Fibroblast of pulmonary artery (primary cell): ENCODE measurements around the gene TMC8.
A peak's percentile ranks its signal among the peaks of the same experiment; 100 is the strongest.
"Not testable (repeated sequence)": the region's sequence is repeated elsewhere in the genome, so short reads cannot be mapped to it uniquely, and the experiment has no call there.

Source experiments
- DNase-seq: peaks from one replicate; pipeline ENCODE4 v3.0.0-alpha.2; 2010; ENCODE audit warnings: low read depth
- H3K4me3 ChIP-seq: replicated peaks from 2 replicates; pipeline ENCODE4 v1.5.1; 2011; ENCODE audit warnings: low read depth, mild to moderate bottlenecking, control low read depth, low read length, moderate library complexity
- CTCF ChIP-seq: IDR thresholded peaks from 2 replicates; pipeline ENCODE4 v1.5.1; 2011; ENCODE audit warnings: mild to moderate bottlenecking, control low read depth, low read length, inconsistent platforms; ENCODE audit errors: missing control alignments

TMC8 gene

DNA sequence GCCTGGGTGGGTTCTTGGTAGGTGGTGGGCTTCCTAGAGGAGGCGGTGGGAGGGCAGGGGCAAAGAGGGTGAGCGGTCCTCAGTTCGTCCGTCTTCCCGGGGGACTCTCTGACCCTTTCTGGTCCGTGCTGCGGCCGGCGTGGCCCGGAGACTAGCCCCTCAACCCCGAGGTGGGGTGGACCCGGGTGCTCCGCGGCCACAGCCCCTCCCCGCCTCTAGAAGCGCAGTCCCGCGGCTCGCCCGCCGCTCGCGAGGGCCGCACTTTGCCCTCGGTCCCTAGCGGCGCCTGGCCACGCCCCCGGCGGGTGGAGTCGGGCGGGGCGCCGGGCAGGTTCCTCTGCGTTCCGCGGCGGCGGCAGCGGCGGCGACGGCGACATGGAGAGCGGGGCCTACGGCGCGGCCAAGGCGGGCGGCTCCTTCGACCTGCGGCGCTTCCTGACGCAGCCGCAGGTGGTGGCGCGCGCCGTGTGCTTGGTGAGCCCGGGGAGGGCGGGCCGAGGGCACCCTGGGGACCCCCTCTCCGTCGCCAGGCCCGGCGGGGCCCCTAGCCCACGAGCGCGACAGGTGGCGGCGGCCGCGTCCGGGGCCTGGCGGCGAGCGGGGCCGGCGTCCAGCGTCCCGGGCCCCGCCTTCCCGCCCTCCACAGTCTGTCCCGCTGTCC is 37.8 kb downstream of the TMC8 start, which contains the start of gene SYNGR2:
Gene SYNGR2, plus strand, starts transcription at position 340 of the 661 bp plus-strand sequence. Its CDS starts 36 bp downstream, at position 376.
- peak; percentile 34 for DNase-seq
- no peak for TF ChIP-seq CTCF
- peak within 1 kb of the TSS; percentile 47 for H3K4me3 ChIP-seq

DNA sequence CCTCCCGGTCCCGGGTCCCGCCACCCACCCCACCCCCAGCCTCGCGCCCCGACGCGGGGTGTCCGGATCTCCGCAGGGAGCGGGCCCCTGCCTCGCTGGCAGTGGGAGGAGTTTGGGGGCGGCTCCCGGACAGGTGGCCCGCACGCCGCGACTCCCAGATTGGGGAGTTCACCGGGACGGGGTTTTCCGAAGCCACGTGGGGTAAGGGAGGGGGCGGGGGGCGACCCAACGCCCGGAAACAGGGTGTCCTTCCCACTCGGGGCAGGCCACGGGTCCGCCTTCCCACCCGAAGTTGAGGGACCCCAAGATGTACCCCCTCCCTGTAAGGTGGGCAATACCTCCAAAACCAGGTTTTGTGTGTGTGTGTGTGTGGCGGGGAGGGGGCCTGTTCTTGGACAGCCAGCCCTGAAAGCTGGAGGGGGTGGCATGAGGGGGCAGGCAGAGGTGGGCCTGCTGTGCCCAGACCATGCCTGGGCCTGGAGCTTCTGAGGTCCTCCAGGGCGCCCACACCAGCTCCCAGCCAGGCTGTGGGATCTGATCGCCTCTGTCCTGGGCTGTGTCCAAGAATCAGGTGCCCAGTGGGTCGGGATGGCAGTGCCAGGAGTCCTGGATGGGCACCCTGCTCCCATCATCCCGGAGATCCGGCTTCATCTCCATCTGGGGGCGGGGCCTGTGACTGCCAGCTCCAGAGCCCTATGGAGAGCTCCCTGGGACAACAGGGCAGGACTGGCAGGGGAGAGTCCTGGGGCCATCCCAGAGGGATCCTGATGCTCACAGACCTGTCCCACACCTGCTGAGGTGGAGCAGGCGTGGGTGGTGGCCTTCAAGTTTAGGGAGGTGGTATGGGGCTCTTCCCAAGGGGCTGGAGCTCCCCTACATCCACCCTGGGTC is 38.6 kb downstream of the TMC8 start:
- peak; percentile 25 for DNase-seq
- peak overlapping the region; percentile 47 for H3K4me3 ChIP-seq
- no peak for TF ChIP-seq CTCF

GRCh38 chr17:78170692-78171590 is 40.4 kb downstream of the TMC8 start:
- no peak for DNase-seq
- no peak overlapping the region for H3K4me3 ChIP-seq
- no peak for TF ChIP-seq CTCF

GRCh38 chr17:78171591-78172248 is 41.1 kb downstream of the TMC8 start:
- not testable (repeated sequence) for DNase-seq, H3K4me3 ChIP-seq

DNA sequence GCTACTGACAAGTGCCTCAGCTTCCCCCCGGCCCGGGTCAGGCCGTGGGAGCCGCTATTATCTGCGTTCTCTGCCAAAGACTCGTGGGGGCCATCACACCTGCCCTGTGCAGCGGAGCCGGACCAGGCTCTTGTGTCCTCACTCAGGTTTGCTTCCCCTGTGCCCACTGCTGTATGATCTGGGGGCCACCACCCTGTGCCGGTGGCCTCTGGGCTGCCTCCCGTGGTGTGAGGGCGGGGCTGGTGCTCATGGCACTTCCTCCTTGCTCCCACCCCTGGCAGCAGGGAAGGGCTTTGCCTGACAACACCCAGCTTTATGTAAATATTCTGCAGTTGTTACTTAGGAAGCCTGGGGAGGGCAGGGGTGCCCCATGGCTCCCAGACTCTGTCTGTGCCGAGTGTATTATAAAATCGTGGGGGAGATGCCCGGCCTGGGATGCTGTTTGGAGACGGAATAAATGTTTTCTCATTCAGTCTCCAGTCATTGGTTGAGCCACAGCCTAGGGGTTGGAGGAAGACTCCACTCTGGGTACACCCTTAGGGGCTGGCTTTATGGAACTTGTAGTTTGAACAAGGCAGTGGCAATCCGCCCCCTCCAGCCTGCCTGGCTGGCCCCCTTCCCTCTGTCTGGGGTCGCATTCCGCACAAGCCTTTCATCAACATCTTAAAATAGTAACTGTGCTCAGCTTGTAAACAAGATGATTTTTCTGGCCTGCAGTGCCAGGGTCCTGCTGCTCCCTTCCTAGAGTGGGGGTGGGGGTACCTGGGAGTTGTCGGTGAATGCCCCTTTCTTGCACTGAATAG is 41.9 kb downstream of the TMC8 start:
- DNase-seq, result no peak
- no peak overlapping the region for H3K4me3 ChIP-seq
- TF ChIP-seq CTCF, result no peak

DNA sequence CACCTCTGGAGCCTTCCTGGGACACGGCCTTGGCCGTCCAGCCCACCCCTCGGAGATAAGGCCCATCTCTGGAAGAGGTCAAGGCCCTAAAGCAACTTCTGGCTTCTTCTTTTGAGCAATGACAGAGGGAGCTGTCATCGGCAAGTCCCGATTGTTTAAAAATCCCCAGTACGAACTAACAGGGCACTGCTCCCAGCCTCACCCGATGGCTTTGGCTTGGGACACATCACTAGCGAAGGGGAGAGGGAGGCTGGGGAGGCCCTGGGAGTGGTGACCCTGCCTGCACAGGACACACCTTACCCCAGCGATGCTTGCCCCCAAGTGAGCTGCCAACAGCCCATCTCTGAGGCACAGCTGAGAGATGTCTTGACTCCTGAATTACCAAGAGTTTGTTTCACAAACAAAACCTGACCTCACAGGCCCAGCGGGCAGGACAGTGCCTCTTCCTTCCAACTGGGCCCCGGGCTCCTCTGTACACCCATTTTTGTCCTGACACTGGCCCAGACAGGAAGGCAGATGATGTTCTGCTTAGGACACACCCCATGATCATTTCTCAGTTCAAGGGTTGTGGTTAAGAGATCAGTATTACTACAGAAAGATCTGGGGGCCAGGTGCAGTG is 42.6 kb downstream of the TMC8 start:
- no peak overlapping the region for H3K4me3 ChIP-seq
- no peak for DNase-seq
- no peak for TF ChIP-seq CTCF
